GM12878 (cell line): Measurements from ENCODE around the gene YEATS4. TPM values are rescaled to one million over a fixed set of nuclear protein-coding genes. Genes with fewer than 3 reads are reported as not detected.

ENCODE experiments used
- ATAC-seq: fragments of 200-7000 bp; cut with Tn5 transposase; 3 replicates; pipeline ENCODE4 v1.9.1; 2020; ENCODE audit warnings: mild to moderate bottlenecking, moderate library complexity
- BruUV-seq: library from RNA; stranded (reverse); fragments of 400-500 nt; replicated peaks from 2 replicates; lab custom pipeline; 2021; lab: Mats Ljungman, UMichigan
- CTCF ChIA-PET: fragments of 300-600 bp; sonication (Branson Sonifier 250); formaldehyde crosslinking; extraction: SDS; loops from one replicate; lab custom pipeline; 2021; ENCODE audit warnings: inconsistent platforms; lab: Yijun Ruan, JAX
- POLR2A ChIA-PET: fragments of 350-600 bp; formaldehyde crosslinking; extraction: SDS; loops from one replicate; lab custom pipeline; 2021; ENCODE audit warnings: inconsistent platforms; lab: Charles Lee
- RAD21 ChIA-PET: fragments of 300-600 bp; sonication (Branson Sonifier 250); formaldehyde crosslinking; loops from one replicate; lab custom pipeline; 2023; ENCODE audit warnings: antibody characterized with exemption; ENCODE audit not compliant: unreplicated experiment; lab: Charles Lee
- SMC1A ChIA-PET: fragments of 300-600 bp; sonication (Branson Sonifier 250); formaldehyde crosslinking; loops from one replicate; lab custom pipeline; 2023; ENCODE audit not compliant: unreplicated experiment, uncharacterized antibody; lab: Charles Lee
- DNase-seq: peaks from one replicate; pipeline ENCODE4 v3.0.0-alpha.2; 2011; ENCODE audit warnings: low read depth, low spot score
- FAIRE-seq: peaks from 3 replicates; lab custom pipeline; 2011; peaks lifted over from hg19 to GRCh38; lab: Jason Lieb, UNC
- H2AFZ ChIP-seq: 2 replicates; pipeline ENCODE4 v1.6.0; 2011; ENCODE audit warnings: low read depth, low read length, control low read depth; ENCODE audit not compliant: control insufficient read depth
- H3K27ac ChIP-seq: 2 replicates; pipeline ENCODE4 v1.5.1; 2011; ENCODE audit warnings: control low read depth; ENCODE audit not compliant: control insufficient read depth, insufficient read depth
- H3K27me3 ChIP-seq, 2 experiments: replicated peaks in 1 of 2; 2 replicates each; pipeline versions ENCODE4 v1.6.0 to v1.6.1; 2011; ENCODE audit warnings: low read length in 1 of 2; ENCODE audit not compliant: control insufficient read depth in 2 of 2, insufficient read depth in 2 of 2
- H3K36me3 ChIP-seq, 2 experiments: 2 replicates each; pipeline ENCODE4 v1.5.1; 2011; ENCODE audit warnings: low read length in 1 of 2; ENCODE audit not compliant: control insufficient read depth in 2 of 2, insufficient read depth in 2 of 2
- H3K4me1 ChIP-seq: 2 replicates; pipeline ENCODE4 v1.6.1; 2011; ENCODE audit warnings: mild to moderate bottlenecking, low read length, moderate library complexity, mixed read lengths; ENCODE audit not compliant: control insufficient read depth, insufficient read depth
- H3K4me2 ChIP-seq: 2 replicates; pipeline ENCODE4 v1.6.0; 2011; ENCODE audit warnings: control low read depth; ENCODE audit not compliant: control insufficient read depth, insufficient read depth
- H3K4me3 ChIP-seq: fragments of 200-600 bp; sonication (generic); 2 replicates; pipeline ENCODE4 v1.5.1; 2016
- H3K79me2 ChIP-seq: 2 replicates; pipeline ENCODE4 v1.6.0; 2011; ENCODE audit warnings: low read length; ENCODE audit not compliant: control insufficient read depth, insufficient read depth
- H3K9ac ChIP-seq: 2 replicates; pipeline ENCODE4 v1.8.0; 2011; ENCODE audit warnings: low read length, control low read depth, mixed read lengths; ENCODE audit not compliant: control insufficient read depth, insufficient read depth
- H3K9me3 ChIP-seq: replicated peaks from 3 replicates; pipeline ENCODE4 v1.5.1; 2011; ENCODE audit warnings: mild to moderate bottlenecking, low read length; ENCODE audit not compliant: control insufficient read depth, insufficient read depth
- H4K20me1 ChIP-seq: 2 replicates; pipeline ENCODE4 v1.6.0; 2011; ENCODE audit not compliant: control insufficient read depth, insufficient read depth
- CHD1 ChIP-seq: IDR thresholded peaks from 2 replicates; pipeline ENCODE4 v1.6.1; 2012; ENCODE audit warnings: low read depth, low read length, improper control_type of control experiment
- ETV6 ChIP-seq, 2 experiments: fragments of 450-650 bp in 1 of 2; IDR thresholded peaks in 1 of 2; conservative IDR thresholded peaks in 1 of 2; 2 replicates each; pipeline ENCODE4 v1.6.1; 2014; ENCODE audit warnings: antibody characterized with exemption in 1 of 2, borderline replicate concordance in 1 of 2, low read depth in 1 of 2, mild to moderate bottlenecking in 1 of 2, moderate library complexity in 1 of 2
- FOXM1 ChIP-seq: IDR thresholded peaks from 2 replicates; pipeline ENCODE4 v1.6.1; 2012; ENCODE audit warnings: low read depth, mild to moderate bottlenecking, inconsistent platforms, low read length, moderate library complexity
- JUND ChIP-seq: IDR thresholded peaks from 2 replicates; pipeline ENCODE4 v1.6.1; 2012; ENCODE audit warnings: low read depth, mild to moderate bottlenecking, low read length, improper control_type of control experiment, moderate library complexity
- MLLT1 ChIP-seq: fragments of 450-650 bp; IDR thresholded peaks from 2 replicates; pipeline ENCODE4 v1.6.1; 2016; ENCODE audit warnings: mild to moderate bottlenecking
- POLR2AphosphoS5 ChIP-seq: IDR thresholded peaks from 2 replicates; pipeline ENCODE4 v1.6.1; 2011; ENCODE audit warnings: mild to moderate bottlenecking, low read length, inconsistent platforms
- SIN3A ChIP-seq: IDR thresholded peaks from 2 replicates; pipeline ENCODE4 v1.6.1; 2012; ENCODE audit warnings: low read depth, low read length, improper control_type of control experiment
- SMARCA5 ChIP-seq: fragments of 450-650 bp; IDR thresholded peaks from 2 replicates; pipeline ENCODE4 v1.6.1; 2017; ENCODE audit warnings: mild to moderate bottlenecking
- SRF ChIP-seq, 2 experiments: IDR thresholded peaks; 2 replicates each; pipeline ENCODE4 v1.6.1; 2011; ENCODE audit warnings: low read depth in 2 of 2, low read length in 2 of 2, mild to moderate bottlenecking in 1 of 2, moderate library complexity in 1 of 2
- USF2 ChIP-seq: IDR thresholded peaks from 2 replicates; pipeline ENCODE4 v1.6.1; 2011; ENCODE audit warnings: low read depth, low read length, improper control_type of control experiment, borderline replicate concordance
- ZNF207 ChIP-seq: fragments of 450-650 bp; IDR thresholded peaks from 2 replicates; pipeline ENCODE4 v1.6.1; 2014; ENCODE audit warnings: antibody characterized with exemption, mild to moderate bottlenecking, borderline replicate concordance
- ZNF217 ChIP-seq: fragments of 450-650 bp; IDR thresholded peaks from 2 replicates; pipeline ENCODE4 v1.6.1; 2017; ENCODE audit warnings: antibody characterized with exemption, mild to moderate bottlenecking
- WGBS: methylation state at CpG from one replicate; pipeline ENCODE4 v1.1.6; 2016; ENCODE audit warnings: low lambda C conversion rate; ENCODE audit not compliant: insufficient replicate concordance, insufficient coverage; ENCODE audit errors: missing lambda C conversion rate; 5-methylcytosine and 5-hydroxymethylcytosine counted together
- in situ Hi-C: fragments of 300-500 bp; cut with MboI; formaldehyde crosslinking; loops from 9 replicates; pipeline ENCODE4 v1.14.3; 2018; ENCODE audit warnings: mixed read lengths
- intact Hi-C: fragments of 100-400 bp; cut with micrococcal nuclease; formaldehyde crosslinking; loops from one replicate; pipeline ENCODE4 v1.14.2; 2022; ENCODE audit not compliant: unreplicated experiment
- polyA plus RNA-seq, 11 experiments: library from polyadenylated mRNA; depleted of rRNA in 4 of 11; unstranded in 6 of 11; stranded (reverse) in 5 of 11; fragments of >200 nt; fragmentation: Nextera tagmentation in 4 of 11; fragmentation: Illumina TruSeq in 1 of 11; extraction: Ambion mirVana in 4 of 11; extraction: Trizol in 1 of 11; gene quantifications; 1 replicate in 1 of 11; 2 replicates in 10 of 11; pipeline versions ENCODE4 v1.2.1 to v1.2.3, GENCODE V29; 2011 to 2016; ENCODE audit warnings: inconsistent platforms in 2 of 11, missing spikeins in 2 of 11, low read depth in 1 of 11
- total RNA-seq, 4 experiments: library from RNA; depleted of rRNA in 3 of 4; stranded (reverse); fragments of >200 nt in 3 of 4; fragmentation: Illumina TruSeq in 1 of 4; extraction: Trizol in 1 of 4; gene quantifications; 2 replicates each; pipeline versions ENCODE4 v1.2.1 to v1.2.3, GENCODE V29; 2013 to 2021
- TF ChIP-seq, protein P1 (sequence below): IDR thresholded peaks from 2 replicates; pipeline ENCODE4 v1.6.1; 2011; ENCODE audit warnings: low read depth, mild to moderate bottlenecking, low read length, moderate library complexity, borderline replicate concordance; ENCODE audit errors: extremely low read depth

Gene YEATS4
- total and polyA plus RNA-seq, 10 of the 15 experiments (the other 5 are each of a cell fraction or from before 2014, with no cell fraction given): 23.8 to 45.4 (median 36.8) TPM

DNA sequence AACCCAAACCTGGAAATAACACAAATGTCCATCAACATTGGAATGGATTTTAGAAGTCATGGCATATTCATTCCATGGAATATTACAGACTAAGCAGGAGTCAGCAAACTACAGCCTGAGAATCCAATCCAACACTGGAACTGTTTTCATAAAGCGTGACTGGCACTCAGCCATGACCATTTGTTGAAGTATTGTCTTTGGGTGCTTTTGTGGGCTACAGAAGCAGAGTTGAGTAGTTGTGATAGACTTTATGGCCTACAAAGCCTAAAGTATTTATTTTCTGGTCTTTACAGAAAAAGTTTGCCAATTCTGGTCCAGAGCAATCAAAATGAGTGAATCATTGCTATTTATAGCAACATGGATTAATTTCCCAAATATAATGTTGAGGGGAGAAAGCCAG is 76.1 kb downstream of the YEATS4 start:
- ATAC-seq (no peak), FAIRE-seq (no peak), DNase-seq (no peak)
- Histone ChIP-seq H3K9me3 (no peaks in the 10 kb centered on the region), H3K27me3 (no peaks in the 10 kb centered on the region), H3K4me1 (no peaks in the 10 kb centered on the region), H3K36me3 (no peaks in the 10 kb centered on the region), H3K4me3 (no peak overlapping the region), H4K20me1 (no peaks in the 10 kb centered on the region), H3K79me2 (no peaks in the 10 kb centered on the region), H3K27ac (no peak overlapping the region), H2AFZ (no peak overlapping the region), H3K4me2 (no peak overlapping the region), H3K9ac (no peak overlapping the region)
- ChIA-PET CTCF (no interaction called here), RAD21 (no interaction called here), POLR2A (interaction anchor here (0.5 kb wide), 1 partner anchor 18 kb away, joined by 6 read pairs; no protein-coding TSS in a partner anchor), SMC1A (no interaction called here)
- in situ Hi-C loops (no loop called here), intact Hi-C loops (no loop called here)
- BruUV-seq: no TSS peak
- WGBS: 38% methylated on average over 1 of the region's 1 CpG
- TF ChIP-seq SRF (IDR thresholded peaks at IDR 0.05; ENCODE audit: low read depth in 2 of 2, low read length in 2 of 2): no peak
- no peak for TF ChIP-seq MLLT1
- no peak for TF ChIP-seq FOXM1
- no peak for TF ChIP-seq ETV6 (conservative IDR thresholded peaks at IDR 0.05 in 1 of 2, IDR thresholded peaks at IDR 0.05 in 1 of 2; ENCODE audit: borderline replicate concordance in 1 of 2, low read depth in 1 of 2)

GRCh38 chr12:69437073-69437472 is 77.5 kb downstream of the YEATS4 start:
- in situ Hi-C loops (no loop called here), intact Hi-C loops (no loop called here)
- Histone ChIP-seq H3K36me3 (no peaks in the 10 kb centered on the region), H3K79me2 (no peaks in the 10 kb centered on the region), H3K27me3 (no peaks in the 10 kb centered on the region), H3K9me3 (no peaks in the 10 kb centered on the region), H3K27ac (no peak overlapping the region), H3K4me3 (no peak overlapping the region), H3K4me2 (no peak overlapping the region), H4K20me1 (no peaks in the 10 kb centered on the region), H3K9ac (no peak overlapping the region), H3K4me1 (no peaks in the 10 kb centered on the region), H2AFZ (no peak overlapping the region)
- POLR2A ChIA-PET: no interaction called here
- no peak for DNase-seq
- no TSS peak for BruUV-seq
- RAD21 ChIA-PET: no interaction called here
- no peak for ATAC-seq
- TF ChIP-seq ZNF207: no peak
- TF ChIP-seq USF2: no peak
- TF ChIP-seq ETV6 (conservative IDR thresholded peaks at IDR 0.05 in 1 of 2, IDR thresholded peaks at IDR 0.05 in 1 of 2; ENCODE audit: borderline replicate concordance in 1 of 2, low read depth in 1 of 2): no peak
- TF ChIP-seq CHD1: no peak
- TF ChIP-seq, protein P1, sequence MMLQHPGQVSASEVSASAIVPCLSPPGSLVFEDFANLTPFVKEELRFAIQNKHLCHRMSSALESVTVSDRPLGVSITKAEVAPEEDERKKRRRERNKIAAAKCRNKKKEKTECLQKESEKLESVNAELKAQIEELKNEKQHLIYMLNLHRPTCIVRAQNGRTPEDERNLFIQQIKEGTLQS: no peak
- TF ChIP-seq ZNF217: no peak
- TF ChIP-seq JUND: no peak
- TF ChIP-seq SIN3A: no peak
- TF ChIP-seq SMARCA5: no peak
- TF ChIP-seq POLR2AphosphoS5: no peak
- no peak for FAIRE-seq
- SMC1A ChIA-PET: no interaction called here
- CTCF ChIA-PET: no interaction called here
- WGBS: 48% methylated on average over 2 of the region's 2 CpGs
